ENCODE results near the gene C1orf198.

DNA sequence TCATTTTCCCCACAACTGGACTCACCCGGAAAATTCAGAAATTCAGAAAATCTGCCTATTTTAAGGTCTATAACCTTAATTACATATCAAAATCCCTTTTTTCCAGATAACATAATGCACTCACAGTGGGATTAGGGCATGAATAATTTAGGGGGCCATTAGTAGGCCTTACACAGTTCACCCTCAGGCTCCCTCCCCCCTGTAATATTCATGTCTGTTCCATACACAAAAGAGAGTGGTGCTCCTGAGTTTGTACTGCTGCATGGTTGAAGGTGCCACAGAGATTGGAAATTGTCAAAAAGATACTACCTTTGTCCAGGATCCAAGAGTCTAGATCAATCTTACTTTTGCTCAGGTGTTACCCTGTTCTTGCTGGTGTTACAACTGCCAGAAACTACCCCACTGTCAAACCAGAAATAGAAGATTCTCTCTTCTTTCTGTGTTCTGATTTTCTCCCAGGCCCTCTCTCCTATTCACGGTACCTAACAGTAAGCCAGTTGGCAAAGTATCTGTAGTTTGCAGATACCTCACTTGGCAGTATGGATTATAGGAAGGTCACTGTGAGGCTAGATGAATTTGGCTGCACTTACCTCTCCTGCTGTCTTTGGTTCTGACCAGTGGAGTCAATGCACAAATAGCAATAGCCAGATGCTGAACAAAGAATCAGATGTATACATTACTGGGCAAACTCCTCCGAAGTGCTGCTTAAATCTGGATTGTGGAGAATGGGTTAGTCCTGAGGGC is 53.2 kb downstream of the C1orf198 start:
- TF ChIP-seq, protein P1, sequence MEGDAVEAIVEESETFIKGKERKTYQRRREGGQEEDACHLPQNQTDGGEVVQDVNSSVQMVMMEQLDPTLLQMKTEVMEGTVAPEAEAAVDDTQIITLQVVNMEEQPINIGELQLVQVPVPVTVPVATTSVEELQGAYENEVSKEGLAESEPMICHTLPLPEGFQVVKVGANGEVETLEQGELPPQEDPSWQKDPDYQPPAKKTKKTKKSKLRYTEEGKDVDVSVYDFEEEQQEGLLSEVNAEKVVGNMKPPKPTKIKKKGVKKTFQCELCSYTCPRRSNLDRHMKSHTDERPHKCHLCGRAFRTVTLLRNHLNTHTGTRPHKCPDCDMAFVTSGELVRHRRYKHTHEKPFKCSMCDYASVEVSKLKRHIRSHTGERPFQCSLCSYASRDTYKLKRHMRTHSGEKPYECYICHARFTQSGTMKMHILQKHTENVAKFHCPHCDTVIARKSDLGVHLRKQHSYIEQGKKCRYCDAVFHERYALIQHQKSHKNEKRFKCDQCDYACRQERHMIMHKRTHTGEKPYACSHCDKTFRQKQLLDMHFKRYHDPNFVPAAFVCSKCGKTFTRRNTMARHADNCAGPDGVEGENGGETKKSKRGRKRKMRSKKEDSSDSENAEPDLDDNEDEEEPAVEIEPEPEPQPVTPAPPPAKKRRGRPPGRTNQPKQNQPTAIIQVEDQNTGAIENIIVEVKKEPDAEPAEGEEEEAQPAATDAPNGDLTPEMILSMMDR (IDR thresholded peaks at IDR 0.05; ENCODE audit: low read depth, low read length), result no peak
- no peak for TF ChIP-seq EZH2phosphoT487 (IDR thresholded peaks at IDR 0.05; ENCODE audit: low read depth)
